K562 (cell line): ENCODE results near the gene THADA. TPM values are rescaled to one million over a fixed set of nuclear protein-coding genes. Genes with fewer than 3 reads are reported as not detected.

Experiments used
- BRD4 ChIP-seq: fragments of 200-600 bp; sonication (generic); IDR thresholded peaks from 2 replicates; pipeline ENCODE4 v1.6.1; 2017; ENCODE audit warnings: inconsistent platforms
- ELF2 ChIP-seq: fragments of 250-450 bp; sonication (Bioruptor Pico); IDR thresholded peaks from 2 replicates; pipeline ENCODE4 v1.5.0; 2021; ENCODE audit warnings: mild to moderate bottlenecking
- HLTF ChIP-seq: fragments of 450-650 bp; IDR thresholded peaks from 2 replicates; pipeline ENCODE4 v1.6.1; 2016
- HNRNPUL1 ChIP-seq: fragments of 200-400 bp; formaldehyde crosslinking; IDR thresholded peaks from 2 replicates; pipeline ENCODE4 v1.6.1; 2017; ENCODE audit warnings: low read length
- ILK ChIP-seq: fragments of 450-650 bp; IDR thresholded peaks from 2 replicates; pipeline ENCODE4 v1.6.1; 2016; ENCODE audit warnings: missing genetic modification characterization, low read depth, mild to moderate bottlenecking, missing compliant biosample characterization, moderate library complexity, borderline replicate concordance
- NFE2L1 ChIP-seq: fragments of 450-650 bp; IDR thresholded peaks from 2 replicates; pipeline ENCODE4 v1.6.1; 2016; ENCODE audit warnings: missing genetic modification characterization, low read depth, mild to moderate bottlenecking, missing compliant biosample characterization, moderate library complexity, borderline replicate concordance
- ZC3H11A ChIP-seq: IDR thresholded peaks from 2 replicates; pipeline ENCODE4 v1.6.1; 2012; ENCODE audit warnings: low read depth, low read length, improper control_type of control experiment
- ZFX ChIP-seq: sonication (generic); formaldehyde crosslinking; IDR thresholded peaks from 2 replicates; pipeline ENCODE4 v1.8.0; 2022; ENCODE audit warnings: mild to moderate bottlenecking, missing genetic modification reagents, moderate library complexity
- ZNF274 ChIP-seq: IDR thresholded peaks from 2 replicates; pipeline ENCODE4 v1.6.1; 2011; ENCODE audit warnings: low read depth, mild to moderate bottlenecking, low read length, moderate library complexity, borderline replicate concordance
- ZNF668 ChIP-seq: fragments of 250-450 bp; sonication (Bioruptor Pico); IDR thresholded peaks from 2 replicates; pipeline ENCODE4 v1.8.0; 2022; ENCODE audit warnings: mild to moderate bottlenecking, inconsistent platforms
- polyA plus RNA-seq, 8 experiments: library from polyadenylated mRNA; depleted of rRNA in 4 of 8; stranded (reverse) in 5 of 8; unstranded in 3 of 8; fragments of >200 nt; fragmentation: Nextera tagmentation in 2 of 8; fragmentation: Illumina TruSeq in 1 of 8; extraction: Ambion mirVana in 2 of 8; extraction: Trizol in 1 of 8; gene quantifications; 2 replicates each; pipeline versions ENCODE4 v1.2.1 to v1.2.3, GENCODE V29; 2011 to 2014; ENCODE audit warnings: inconsistent platforms in 1 of 8, missing spikeins in 1 of 8
- total RNA-seq, 7 experiments: library from RNA; depleted of rRNA in 6 of 7; stranded (reverse); fragments of >200 nt in 6 of 7; fragmentation: Illumina TruSeq in 2 of 7; extraction: Trizol in 2 of 7; gene quantifications; 2 replicates each; pipeline versions ENCODE4 v1.2.1 to v1.2.3, GENCODE V29; 2011 to 2021; ENCODE audit warnings: low replicate concordance in 1 of 7
- TF ChIP-seq, protein P1 (sequence below), 2 experiments: fragments of 250-450 bp in 1 of 2; fragments of 450-650 bp in 1 of 2; sonication (Bioruptor Pico) in 1 of 2; IDR thresholded peaks; 2 replicates each; pipeline versions ENCODE4 v1.6.1 to v1.8.0; 2016 to 2021; ENCODE audit warnings: mild to moderate bottlenecking in 2 of 2, moderate library complexity in 2 of 2, missing compliant biosample characterization in 1 of 2, missing genetic modification characterization in 1 of 2
- TF ChIP-seq, protein P2 (sequence below): fragments of 450-650 bp; IDR thresholded peaks from 2 replicates; pipeline ENCODE4 v1.7.1; 2018; ENCODE audit warnings: mild to moderate bottlenecking, low read depth; ENCODE audit not compliant: partially characterized antibody
- TF ChIP-seq, protein P3 (sequence below): fragments of 450-650 bp; formaldehyde crosslinking; conservative IDR thresholded peaks from 2 replicates; pipeline ENCODE4 v1.4.0; 2022; ENCODE audit warnings: mild to moderate bottlenecking, missing genetic modification characterization
- TF ChIP-seq, protein P4 (sequence below): fragments of 250-450 bp; sonication (Bioruptor Pico); IDR thresholded peaks from 2 replicates; pipeline ENCODE4 v1.5.0; 2022; ENCODE audit warnings: mild to moderate bottlenecking
- TF ChIP-seq, protein P5 (sequence below): sonication (generic); formaldehyde crosslinking; IDR thresholded peaks from 2 replicates; pipeline ENCODE4 v1.8.1; 2023; ENCODE audit warnings: mild to moderate bottlenecking, missing genetic modification reagents

Gene THADA
- total and polyA plus RNA-seq, 9 of the 15 experiments (the other 6 are each of a cell fraction or from before 2014, with no cell fraction given) = 17.8 to 34.7 (median 31.9) TPM

DNA sequence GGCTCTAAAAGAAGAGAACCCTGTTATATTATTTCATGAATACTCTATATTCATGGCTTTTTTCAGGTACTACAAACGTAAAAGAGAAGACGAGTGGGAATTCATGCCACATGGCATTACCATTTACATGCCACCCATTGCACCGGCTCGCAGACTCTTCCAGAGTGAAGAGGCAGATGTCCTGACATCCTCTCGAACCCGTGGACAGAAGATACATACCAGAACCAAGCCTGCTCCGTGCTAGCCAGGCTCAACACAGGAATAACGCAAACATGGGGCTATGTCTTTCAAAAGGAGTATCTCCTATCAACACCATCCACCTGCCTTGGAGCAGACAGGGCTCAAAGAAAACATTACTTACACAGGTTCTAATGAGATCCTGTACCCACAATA, 168.8 kb downstream of the THADA start (continued):
- TF ChIP-seq, protein P1, sequence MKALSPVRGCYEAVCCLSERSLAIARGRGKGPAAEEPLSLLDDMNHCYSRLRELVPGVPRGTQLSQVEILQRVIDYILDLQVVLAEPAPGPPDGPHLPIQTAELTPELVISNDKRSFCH (CRISPR knock-in tag; IDR thresholded peaks at IDR 0.05) = no peak
- TF ChIP-seq, protein P1 (tag; IDR thresholded peaks at IDR 0.05) = peak; percentile 51; the same call in 1 of the 2 replicates
- TF ChIP-seq ZC3H11A (no peak), ZNF668 (CRISPR knock-in tag) (peak; percentile 4; the same call in 1 of the 2 replicates), ZFX (CRISPR knock-in tag) (peak; percentile 64; the same call in 1 of the 2 replicates), HLTF (no peak), HNRNPUL1 (no peak), ZNF274 (no peak), BRD4 (peak; percentile 5; the same call in 1 of the 2 replicates), ILK (tag) (no peak), ELF2 (CRISPR knock-in tag) (no peak), NFE2L1 (no peak)
- TF ChIP-seq, protein P2, sequence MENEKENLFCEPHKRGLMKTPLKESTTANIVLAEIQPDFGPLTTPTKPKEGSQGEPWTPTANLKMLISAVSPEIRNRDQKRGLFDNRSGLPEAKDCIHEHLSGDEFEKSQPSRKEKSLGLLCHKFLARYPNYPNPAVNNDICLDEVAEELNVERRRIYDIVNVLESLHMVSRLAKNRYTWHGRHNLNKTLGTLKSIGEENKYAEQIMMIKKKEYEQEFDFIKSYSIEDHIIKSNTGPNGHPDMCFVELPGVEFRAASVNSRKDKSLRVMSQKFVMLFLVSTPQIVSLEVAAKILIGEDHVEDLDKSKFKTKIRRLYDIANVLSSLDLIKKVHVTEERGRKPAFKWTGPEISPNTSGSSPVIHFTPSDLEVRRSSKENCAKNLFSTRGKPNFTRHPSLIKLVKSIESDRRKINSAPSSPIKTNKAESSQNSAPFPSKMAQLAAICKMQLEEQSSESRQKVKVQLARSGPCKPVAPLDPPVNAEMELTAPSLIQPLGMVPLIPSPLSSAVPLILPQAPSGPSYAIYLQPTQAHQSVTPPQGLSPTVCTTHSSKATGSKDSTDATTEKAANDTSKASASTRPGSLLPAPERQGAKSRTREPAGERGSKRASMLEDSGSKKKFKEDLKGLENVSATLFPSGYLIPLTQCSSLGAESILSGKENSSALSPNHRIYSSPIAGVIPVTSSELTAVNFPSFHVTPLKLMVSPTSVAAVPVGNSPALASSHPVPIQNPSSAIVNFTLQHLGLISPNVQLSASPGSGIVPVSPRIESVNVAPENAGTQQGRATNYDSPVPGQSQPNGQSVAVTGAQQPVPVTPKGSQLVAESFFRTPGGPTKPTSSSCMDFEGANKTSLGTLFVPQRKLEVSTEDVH = no peak
- TF ChIP-seq, protein P3, sequence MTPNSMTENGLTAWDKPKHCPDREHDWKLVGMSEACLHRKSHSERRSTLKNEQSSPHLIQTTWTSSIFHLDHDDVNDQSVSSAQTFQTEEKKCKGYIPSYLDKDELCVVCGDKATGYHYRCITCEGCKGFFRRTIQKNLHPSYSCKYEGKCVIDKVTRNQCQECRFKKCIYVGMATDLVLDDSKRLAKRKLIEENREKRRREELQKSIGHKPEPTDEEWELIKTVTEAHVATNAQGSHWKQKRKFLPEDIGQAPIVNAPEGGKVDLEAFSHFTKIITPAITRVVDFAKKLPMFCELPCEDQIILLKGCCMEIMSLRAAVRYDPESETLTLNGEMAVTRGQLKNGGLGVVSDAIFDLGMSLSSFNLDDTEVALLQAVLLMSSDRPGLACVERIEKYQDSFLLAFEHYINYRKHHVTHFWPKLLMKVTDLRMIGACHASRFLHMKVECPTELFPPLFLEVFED (CRISPR knock-in tag) = 0 out of 2 replicates have a peak, but pooled peaks have one; percentile 21
- TF ChIP-seq, protein P4, sequence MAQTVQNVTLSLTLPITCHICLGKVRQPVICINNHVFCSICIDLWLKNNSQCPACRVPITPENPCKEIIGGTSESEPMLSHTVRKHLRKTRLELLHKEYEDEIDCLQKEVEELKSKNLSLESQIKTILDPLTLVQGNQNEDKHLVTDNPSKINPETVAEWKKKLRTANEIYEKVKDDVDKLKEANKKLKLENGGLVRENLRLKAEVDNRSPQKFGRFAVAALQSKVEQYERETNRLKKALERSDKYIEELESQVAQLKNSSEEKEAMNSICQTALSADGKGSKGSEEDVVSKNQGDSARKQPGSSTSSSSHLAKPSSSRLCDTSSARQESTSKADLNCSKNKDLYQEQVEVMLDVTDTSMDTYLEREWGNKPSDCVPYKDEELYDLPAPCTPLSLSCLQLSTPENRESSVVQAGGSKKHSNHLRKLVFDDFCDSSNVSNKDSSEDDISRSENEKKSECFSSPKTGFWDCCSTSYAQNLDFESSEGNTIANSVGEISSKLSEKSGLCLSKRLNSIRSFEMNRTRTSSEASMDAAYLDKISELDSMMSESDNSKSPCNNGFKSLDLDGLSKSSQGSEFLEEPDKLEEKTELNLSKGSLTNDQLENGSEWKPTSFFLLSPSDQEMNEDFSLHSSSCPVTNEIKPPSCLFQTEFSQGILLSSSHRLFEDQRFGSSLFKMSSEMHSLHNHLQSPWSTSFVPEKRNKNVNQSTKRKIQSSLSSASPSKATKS (CRISPR knock-in tag) = no peak
- TF ChIP-seq, protein P5, sequence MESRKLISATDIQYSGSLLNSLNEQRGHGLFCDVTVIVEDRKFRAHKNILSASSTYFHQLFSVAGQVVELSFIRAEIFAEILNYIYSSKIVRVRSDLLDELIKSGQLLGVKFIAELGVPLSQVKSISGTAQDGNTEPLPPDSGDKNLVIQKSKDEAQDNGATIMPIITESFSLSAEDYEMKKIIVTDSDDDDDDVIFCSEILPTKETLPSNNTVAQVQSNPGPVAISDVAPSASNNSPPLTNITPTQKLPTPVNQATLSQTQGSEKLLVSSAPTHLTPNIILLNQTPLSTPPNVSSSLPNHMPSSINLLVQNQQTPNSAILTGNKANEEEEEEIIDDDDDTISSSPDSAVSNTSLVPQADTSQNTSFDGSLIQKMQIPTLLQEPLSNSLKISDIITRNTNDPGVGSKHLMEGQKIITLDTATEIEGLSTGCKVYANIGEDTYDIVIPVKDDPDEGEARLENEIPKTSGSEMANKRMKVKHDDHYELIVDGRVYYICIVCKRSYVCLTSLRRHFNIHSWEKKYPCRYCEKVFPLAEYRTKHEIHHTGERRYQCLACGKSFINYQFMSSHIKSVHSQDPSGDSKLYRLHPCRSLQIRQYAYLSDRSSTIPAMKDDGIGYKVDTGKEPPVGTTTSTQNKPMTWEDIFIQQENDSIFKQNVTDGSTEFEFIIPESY = no peak
